ENCODE data around the gene KCNC3.

Gene KCNC3

DNA sequence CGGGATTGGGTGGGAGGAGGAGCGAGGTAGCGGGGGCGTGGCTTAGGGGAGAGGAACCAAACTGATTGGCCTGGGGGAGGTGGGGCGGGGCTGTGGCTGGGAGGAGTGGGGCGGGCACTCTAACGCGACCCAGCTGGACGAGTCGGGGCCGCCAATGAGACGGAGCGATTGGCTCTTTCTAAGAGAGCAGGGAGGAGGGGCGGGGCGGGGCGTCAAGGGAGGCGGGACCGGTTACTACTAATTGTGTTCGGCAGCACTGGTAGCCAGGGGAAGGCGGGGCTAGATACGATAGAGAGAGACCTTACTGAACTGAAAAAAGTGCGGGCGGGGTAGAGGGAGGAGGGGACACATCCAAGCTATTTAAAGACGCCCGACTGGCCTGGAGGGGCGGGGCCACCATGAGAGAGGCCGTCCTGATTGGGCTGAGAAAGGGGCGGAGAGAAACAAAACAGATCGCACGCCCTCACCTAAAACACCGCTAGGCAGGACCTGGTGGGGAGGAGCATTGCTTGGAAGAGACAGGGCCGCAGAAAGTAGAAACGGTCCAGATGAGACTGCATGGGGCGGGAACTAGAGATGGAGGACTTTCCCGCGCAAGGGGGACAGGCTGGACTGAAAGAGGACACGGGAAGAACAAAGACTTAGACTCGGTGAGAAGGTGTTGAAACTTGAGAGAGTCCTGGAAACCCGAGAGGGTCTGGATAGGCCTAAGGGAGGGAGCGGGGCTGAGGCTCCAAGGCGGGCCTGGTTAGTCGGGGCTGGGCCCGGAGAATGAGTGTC lies at the start of gene KCNC3:
Gene KCNC3 (minus strand): TSS at position 232 of the 780 bp plus-strand sequence. CDS start 295 bp downstream, outside the sequence.
- TF ChIP-seq, protein P1, sequence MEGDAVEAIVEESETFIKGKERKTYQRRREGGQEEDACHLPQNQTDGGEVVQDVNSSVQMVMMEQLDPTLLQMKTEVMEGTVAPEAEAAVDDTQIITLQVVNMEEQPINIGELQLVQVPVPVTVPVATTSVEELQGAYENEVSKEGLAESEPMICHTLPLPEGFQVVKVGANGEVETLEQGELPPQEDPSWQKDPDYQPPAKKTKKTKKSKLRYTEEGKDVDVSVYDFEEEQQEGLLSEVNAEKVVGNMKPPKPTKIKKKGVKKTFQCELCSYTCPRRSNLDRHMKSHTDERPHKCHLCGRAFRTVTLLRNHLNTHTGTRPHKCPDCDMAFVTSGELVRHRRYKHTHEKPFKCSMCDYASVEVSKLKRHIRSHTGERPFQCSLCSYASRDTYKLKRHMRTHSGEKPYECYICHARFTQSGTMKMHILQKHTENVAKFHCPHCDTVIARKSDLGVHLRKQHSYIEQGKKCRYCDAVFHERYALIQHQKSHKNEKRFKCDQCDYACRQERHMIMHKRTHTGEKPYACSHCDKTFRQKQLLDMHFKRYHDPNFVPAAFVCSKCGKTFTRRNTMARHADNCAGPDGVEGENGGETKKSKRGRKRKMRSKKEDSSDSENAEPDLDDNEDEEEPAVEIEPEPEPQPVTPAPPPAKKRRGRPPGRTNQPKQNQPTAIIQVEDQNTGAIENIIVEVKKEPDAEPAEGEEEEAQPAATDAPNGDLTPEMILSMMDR (IDR thresholded peaks at IDR 0.05; ENCODE audit: low read depth, low read length, missing control alignments) = no peak
- no peak within 1 kb of the TSS for H3K4me3 ChIP-seq (replicated peaks; ENCODE audit: low read depth, low read length)
- DNase-seq (ENCODE audit: extremely low read depth, low read depth) = peak; percentile 52

DNA sequence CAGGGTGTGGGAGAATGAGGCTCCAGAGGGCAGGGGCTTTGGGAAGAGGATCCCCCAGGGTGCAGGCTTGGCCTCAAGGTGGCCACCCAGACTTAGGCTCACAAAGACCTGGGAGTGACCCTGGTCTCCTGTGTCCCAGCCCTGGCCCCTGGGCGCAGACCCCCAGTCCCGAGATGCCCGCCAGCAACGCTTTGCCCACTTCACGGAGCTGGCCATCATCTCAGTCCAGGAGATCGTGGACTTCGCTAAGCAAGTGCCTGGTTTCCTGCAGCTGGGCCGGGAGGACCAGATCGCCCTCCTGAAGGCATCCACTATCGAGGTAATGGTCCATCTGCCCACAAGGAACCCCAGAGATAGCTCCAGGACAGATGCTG lies 49.7 kb upstream of the KCNC3 start:
- no peak for DNase-seq (ENCODE audit: extremely low read depth, low read depth)
- TF ChIP-seq, protein P1 (IDR thresholded peaks at IDR 0.05; ENCODE audit: low read depth, low read length, missing control alignments) = no peak
- H3K4me3 ChIP-seq (replicated peaks; ENCODE audit: low read depth, low read length) = no peak overlapping the region

- no peak for DNase-seq (ENCODE audit: extremely low read depth, low read depth)
- no peak overlapping the region for H3K4me3 ChIP-seq (replicated peaks; ENCODE audit: low read depth, low read length)
- TF ChIP-seq, protein P1 (IDR thresholded peaks at IDR 0.05; ENCODE audit: low read depth, low read length, missing control alignments) = no peak
These were observed 49.1 kb upstream of the KCNC3 start for GRCh38 chr19:50378169-50378862.

DNA sequence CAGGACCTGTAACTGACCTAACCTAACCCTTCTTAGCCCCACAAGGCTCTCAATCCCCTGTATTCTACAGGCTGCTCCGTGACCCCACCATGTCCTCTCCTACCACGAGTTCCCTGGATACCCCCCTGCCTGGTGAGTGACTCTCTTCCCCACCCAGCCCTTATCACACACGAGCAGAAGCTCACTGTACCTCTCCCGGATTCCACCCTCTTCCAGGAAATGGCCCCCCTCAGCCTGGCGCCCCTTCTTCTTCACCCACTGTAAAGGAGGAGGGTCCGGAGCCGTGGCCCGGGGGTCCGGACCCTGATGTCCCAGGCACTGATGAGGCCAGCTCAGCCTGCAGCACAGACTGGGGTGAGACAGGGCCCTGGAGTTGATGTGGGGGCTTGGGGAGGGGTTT lies 48.3 kb upstream of the KCNC3 start:
- H3K4me3 ChIP-seq (replicated peaks; ENCODE audit: low read depth, low read length) = no peak overlapping the region
- DNase-seq (ENCODE audit: extremely low read depth, low read depth) = no peak
- TF ChIP-seq, protein P1 (IDR thresholded peaks at IDR 0.05; ENCODE audit: low read depth, low read length, missing control alignments) = no peak

DNA sequence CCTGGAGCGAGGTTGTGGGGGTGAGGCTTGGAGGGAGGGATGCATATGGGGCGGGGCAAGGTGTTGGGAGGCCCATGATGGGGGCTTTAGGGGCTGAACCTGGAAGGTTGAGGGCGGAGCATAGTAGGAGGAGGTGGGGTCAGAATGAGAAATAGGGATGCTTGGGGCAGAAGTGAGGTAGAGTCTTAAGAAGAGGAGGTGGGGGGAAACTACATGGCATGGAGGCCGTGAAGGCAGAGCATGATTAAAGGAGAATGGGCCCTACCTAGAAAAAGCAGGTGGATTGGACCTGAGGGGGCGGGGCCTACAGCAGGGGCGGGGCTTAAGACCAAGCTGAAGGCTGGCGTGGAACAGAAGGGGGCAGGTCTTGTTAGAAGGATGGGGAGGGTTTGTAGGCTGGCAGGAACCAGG lies 47.9 kb upstream of the KCNC3 start:
- no peak for DNase-seq (ENCODE audit: extremely low read depth, low read depth)
- peak overlapping the region; percentile 11; the same call in 1 of the 2 replicates for H3K4me3 ChIP-seq (replicated peaks; ENCODE audit: low read depth, low read length)
- TF ChIP-seq, protein P1 (IDR thresholded peaks at IDR 0.05; ENCODE audit: low read depth, low read length, missing control alignments) = no peak

DNA sequence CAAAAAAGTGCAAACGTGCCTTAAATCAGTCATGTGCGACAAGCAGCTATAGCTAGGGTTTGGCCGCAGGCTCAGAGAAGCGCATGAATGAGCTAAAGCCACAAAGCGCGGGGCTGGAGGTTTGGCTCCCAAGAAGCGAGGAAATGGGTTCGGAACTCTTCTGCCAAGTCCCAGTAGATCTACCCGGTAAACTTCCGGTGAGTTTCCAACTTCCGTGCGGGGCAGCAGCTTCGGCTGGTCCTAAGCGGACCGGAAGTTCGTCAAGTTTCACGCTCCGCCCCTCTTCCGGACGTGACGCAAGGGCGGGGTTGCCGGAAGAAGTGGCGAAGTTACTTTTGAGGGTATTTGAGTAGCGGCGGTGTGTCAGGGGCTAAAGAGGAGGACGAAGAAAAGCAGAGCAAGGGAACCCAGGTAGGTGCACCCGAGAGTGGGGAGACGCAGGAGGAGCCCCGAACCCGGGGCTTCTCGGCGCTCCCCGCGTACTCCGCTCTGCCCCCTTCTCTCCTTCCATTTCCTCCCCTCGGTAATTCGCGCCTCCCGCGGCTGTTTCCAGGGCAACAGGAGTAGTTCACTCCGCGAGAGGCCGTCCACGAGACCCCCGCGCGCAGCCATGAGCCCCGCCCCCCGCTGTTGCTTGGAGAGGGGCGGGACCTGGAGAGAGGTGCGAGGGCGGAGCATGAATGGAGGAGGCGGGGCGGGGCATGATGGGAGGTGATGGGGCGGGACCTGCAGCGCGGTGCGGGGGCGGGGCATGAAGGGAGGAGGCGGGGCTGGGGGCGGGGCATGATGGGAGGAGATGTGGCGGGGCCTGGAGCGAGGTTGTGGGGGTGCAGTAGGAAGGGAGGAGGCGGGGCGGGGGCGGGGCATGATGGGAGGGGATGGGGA lies 47.2 kb upstream of the KCNC3 start, which contains the start of gene NR1H2:
Gene NR1H2 (plus strand): TSS at position 292 of the 885 bp plus-strand sequence. CDS start 1,149 bp downstream, outside the sequence.
- H3K4me3 ChIP-seq (replicated peaks; ENCODE audit: low read depth, low read length) = peak within 1 kb of the TSS; percentile 90
- DNase-seq (ENCODE audit: extremely low read depth, low read depth) = peak; percentile 93
- TF ChIP-seq, protein P1 (IDR thresholded peaks at IDR 0.05; ENCODE audit: low read depth, low read length, missing control alignments) = no peak

All from HFF-Myc (cell line).